ENCODE measurements around the gene PPID. TPM values are rescaled to one million over a fixed set of nuclear protein-coding genes. Genes with fewer than 3 reads are reported as not detected.

The PPID gene
- total and polyA plus RNA-seq, 9 of the 15 experiments (the other 6 are each of a cell fraction or from before 2014, with no cell fraction given): 46.5 to 160 (median 98.6) TPM

GRCh38 chr4:158768555-158769174, 45.5 kb upstream of the PPID start, which contains the start of gene FNIP2 (continued):
- TF ChIP-seq USF2 (CRISPR knock-in tag; IDR thresholded peaks at IDR 0.05) (peak; percentile 63; the same call in 1 of the 2 replicates), TRIM24 (IDR thresholded peaks at IDR 0.05) (no peak), L3MBTL2 (IDR thresholded peaks at IDR 0.05) (peak; percentile 97), NBN (IDR thresholded peaks at IDR 0.05; ENCODE audit: low read depth) (no peak), HNRNPUL1 (IDR thresholded peaks at IDR 0.05; ENCODE audit: low read length) (no peak), ZBTB12 (CRISPR knock-in tag; IDR thresholded peaks at IDR 0.05) (no peak), CREM (IDR thresholded peaks at IDR 0.05; ENCODE audit: low read depth) (peak; percentile 16; the same call in 1 of the 2 replicates), MYC (IDR thresholded peaks at IDR 0.05; ENCODE audit: low read depth, low read length) (peak; percentile 54; the same call in 1 of the 2 replicates), MYC (CRISPR knock-in tag; IDR thresholded peaks at IDR 0.05; ENCODE audit: borderline replicate concordance, low read depth) (no peak), EHMT2 (IDR thresholded peaks at IDR 0.05) (no peak), HNRNPLL (IDR thresholded peaks at IDR 0.05; ENCODE audit: low read depth, low read length, poor library complexity, severe bottlenecking) (peak; percentile 64), NFIC (IDR thresholded peaks at IDR 0.05) (peak; percentile 17; the same call in 1 of the 2 replicates), ZBTB9 (CRISPR knock-in tag; IDR thresholded peaks at IDR 0.05) (peak; percentile 52; the same call in 1 of the 2 replicates), HNRNPL (IDR thresholded peaks at IDR 0.05; ENCODE audit: low read depth, low read length) (peak; percentile 33; the same call in 1 of the 2 replicates), MAZ (CRISPR knock-in tag; conservative IDR thresholded peaks at IDR 0.05 in 1 of 2, IDR thresholded peaks at IDR 0.05 in 1 of 2) (peak; percentile 47 to 80; a peak in 3 of 4 replicates), SMARCE1 (IDR thresholded peaks at IDR 0.05) (no peak), RAD51 (IDR thresholded peaks at IDR 0.05; ENCODE audit: borderline replicate concordance, low read depth) (no peak), SIN3A (IDR thresholded peaks at IDR 0.05; ENCODE audit: borderline replicate concordance in 2 of 2, control insufficient read depth in 1 of 2, low read depth in 2 of 2, low read length in 2 of 2) (peak; percentile 46 to 49; a peak in 1 of 4 replicates), RHOXF2B (CRISPR knock-in tag; conservative IDR thresholded peaks at IDR 0.05) (0 out of 2 replicates have a peak, but pooled peaks have one; percentile 43), E2F1 (CRISPR knock-in tag; IDR thresholded peaks at IDR 0.05) (peak; percentile 21; the same call in 1 of the 2 replicates), TOE1 (IDR thresholded peaks at IDR 0.05; ENCODE audit: borderline replicate concordance) (no peak), TOE1 (CRISPR knock-in tag; IDR thresholded peaks at IDR 0.05; ENCODE audit: borderline replicate concordance, low read depth) (no peak), GMEB1 (CRISPR knock-in tag; IDR thresholded peaks at IDR 0.05) (peak; percentile 65)
